Measurements from ENCODE around the gene OR2K2. TPM values are rescaled to one million over a fixed set of nuclear protein-coding genes. Genes with fewer than 3 reads are reported as not detected.

Gene OR2K2
- not detected in 5 replicates for total RNA-seq (2022; extraction: Qiagen RNA extraction)

GRCh38 chr9:111330124-111330523, at the start of gene OR2K2:
TSS of gene OR2K2 (minus strand) at chr9:111330224. CDS start at chr9:111328433, 1,791 bp downstream.

Other genes with a start within 250 kb of the OR2K2 start
- 37.5 to 46.6 TPM (median 40.4 TPM) in 5 replicates for gene ECPAS, start 154.2 kb upstream of the OR2K2 start, total RNA-seq (2022; extraction: Qiagen RNA extraction)
- 0.37 to 1.2 TPM (median 0.58 TPM) in 5 replicates for gene ZNF483, start 195.0 kb upstream of the OR2K2 start, total RNA-seq (2022; extraction: Qiagen RNA extraction)